Neural cell (in vitro differentiated cells): ENCODE measurements around the gene SNRNP40. TPM values are rescaled to one million over a fixed set of nuclear protein-coding genes. Genes with fewer than 3 reads are reported as not detected.

Experiments used
- H2AFZ ChIP-seq: fragments of 200-600, 300-800 bp; sonication (generic), shearing (Covaris generic); 2 replicates; pipeline ENCODE4 v1.6.0; 2014; ENCODE audit warnings: low read depth, mild to moderate bottlenecking, antibody characterized with exemption, low read length, moderate library complexity
- H3F3A ChIP-seq: fragments of 200-600 bp; shearing (Covaris generic); 2 replicates; pipeline ENCODE4 v1.6.1; 2016; ENCODE audit warnings: mild to moderate bottlenecking, moderate library complexity, mixed read lengths, antibody characterized with exemption, low read length; ENCODE audit not compliant: insufficient read depth, poor library complexity, severe bottlenecking
- H3K27ac ChIP-seq: fragments of 200-600, 300-800 bp; sonication (generic), shearing (Covaris generic); 2 replicates; pipeline ENCODE4 v1.5.1; 2014; ENCODE audit warnings: mild to moderate bottlenecking, low read length, moderate library complexity
- H3K27me3 ChIP-seq: fragments of 300-800, 200-600 bp; sonication (generic), shearing (Covaris generic); 2 replicates; pipeline ENCODE4 v1.6.0; 2014; ENCODE audit warnings: mild to moderate bottlenecking, low read depth, low read length, moderate library complexity; ENCODE audit not compliant: insufficient read depth
- H3K36me3 ChIP-seq: fragments of 300-800, 200-600 bp; sonication (generic), shearing (Covaris generic); 2 replicates; pipeline ENCODE4 v1.5.1; 2014; ENCODE audit warnings: mild to moderate bottlenecking, antibody characterized with exemption, low read length, moderate library complexity; ENCODE audit not compliant: insufficient read depth
- H3K4me2 ChIP-seq: fragments of 300-800, 200-600 bp; sonication (generic), shearing (Covaris generic); 2 replicates; pipeline ENCODE4 v1.6.0; 2014; ENCODE audit warnings: mild to moderate bottlenecking, low read length
- H3K4me3 ChIP-seq: fragments of 300-800, 200-600 bp; sonication (generic), shearing (Covaris generic); 2 replicates; pipeline ENCODE4 v1.5.1; 2014; ENCODE audit warnings: mild to moderate bottlenecking, low read length, moderate library complexity
- H3K79me2 ChIP-seq: fragments of 200-600 bp; shearing (Covaris generic); replicated peaks from 2 replicates; pipeline ENCODE4 v1.6.0; 2014; ENCODE audit warnings: mild to moderate bottlenecking, low read length, moderate library complexity; ENCODE audit not compliant: insufficient read depth
- H3K9ac ChIP-seq: fragments of 300-800, 200-600 bp; sonication (generic), shearing (Covaris generic); 2 replicates; pipeline ENCODE4 v1.6.1; 2016; ENCODE audit warnings: mild to moderate bottlenecking, low read length, mixed read lengths
- H3K9me2 ChIP-seq: fragments of 200-600 bp; shearing (Covaris generic); 2 replicates; pipeline ENCODE4 v1.6.1; 2016; ENCODE audit warnings: mild to moderate bottlenecking, low read length, mixed read lengths; ENCODE audit not compliant: insufficient read depth
- H3K9me3 ChIP-seq: fragments of 200-600, 300-800 bp; sonication (generic), shearing (Covaris generic); 2 replicates; pipeline ENCODE4 v1.6.1; 2016; ENCODE audit warnings: mild to moderate bottlenecking, mixed run types, low read length, moderate library complexity, mixed read lengths
- H4K20me1 ChIP-seq: fragments of 200-600 bp; shearing (Covaris generic); 2 replicates; pipeline ENCODE4 v1.6.1; 2016; ENCODE audit warnings: mild to moderate bottlenecking, mixed run types; ENCODE audit not compliant: insufficient read depth
- CTCF ChIP-seq: fragments of 450-650 bp; IDR thresholded peaks from 2 replicates; pipeline ENCODE4 v1.5.1; 2014; ENCODE audit warnings: antibody characterized with exemption, mild to moderate bottlenecking, moderate library complexity; ENCODE audit not compliant: poor library complexity, severe bottlenecking
- EP300 ChIP-seq: fragments of 450-650 bp; conservative IDR thresholded peaks from 2 replicates; pipeline ENCODE4 v1.6.1; 2014; ENCODE audit warnings: antibody characterized with exemption, mild to moderate bottlenecking, moderate library complexity; ENCODE audit not compliant: poor library complexity, severe bottlenecking
- EZH2 ChIP-seq: fragments of 200-600, 300-800 bp; shearing (Covaris generic), sonication (generic); IDR thresholded peaks from 2 replicates; pipeline ENCODE4 v1.6.1; 2014; ENCODE audit warnings: antibody characterized with exemption, low read length, borderline replicate concordance, mild to moderate bottlenecking; ENCODE audit not compliant: insufficient read depth, poor library complexity, severe bottlenecking
- MXI1 ChIP-seq: fragments of 450-650 bp; conservative IDR thresholded peaks from 2 replicates; pipeline ENCODE4 v1.6.1; 2014; ENCODE audit warnings: antibody characterized with exemption, mild to moderate bottlenecking; ENCODE audit not compliant: poor library complexity, severe bottlenecking
- POLR2AphosphoS5 ChIP-seq: IDR thresholded peaks from 2 replicates; pipeline ENCODE4 v1.6.1; 2012
- RAD21 ChIP-seq: fragments of 450-650 bp; conservative IDR thresholded peaks from 2 replicates; pipeline ENCODE4 v1.6.1; 2014; ENCODE audit warnings: antibody characterized with exemption, mild to moderate bottlenecking, moderate library complexity
- REST ChIP-seq: IDR thresholded peaks from 2 replicates; pipeline ENCODE4 v1.6.1; 2012; ENCODE audit warnings: borderline replicate concordance
- SMC3 ChIP-seq: fragments of 450-650 bp; conservative IDR thresholded peaks from 2 replicates; pipeline ENCODE4 v1.6.1; 2014; ENCODE audit warnings: antibody characterized with exemption, mild to moderate bottlenecking, moderate library complexity; ENCODE audit not compliant: poor library complexity
- TAF1 ChIP-seq: IDR thresholded peaks from 2 replicates; pipeline ENCODE4 v1.6.1; 2012; ENCODE audit warnings: low read depth
- polyA plus RNA-seq: library from polyadenylated mRNA; depleted of rRNA; stranded (reverse); fragments of >200 nt; gene quantifications from 2 replicates; pipeline ENCODE4 v1.2.3, GENCODE V29; 2014

Gene SNRNP40
- polyA plus RNA-seq, 1 donor from 2014 or later: 87.2 TPM

GRCh38 chr1:31297277-31298247, 974 bp upstream of the SNRNP40 start:
- no peaks in the 10 kb centered on the region for H3K9me2 ChIP-seq
- peak overlapping the region; percentile 86 for H3K4me3 ChIP-seq
- peak overlapping the region; percentile 90 for H3K27ac ChIP-seq
- peak overlapping the region; percentile 95 for H3K4me2 ChIP-seq
- H3F3A ChIP-seq: peaks cover 3% of the 10 kb centered on the region
- no peaks in the 10 kb centered on the region for H3K27me3 ChIP-seq
- H2AFZ ChIP-seq: peak overlapping the region; percentile 65
- H4K20me1 ChIP-seq: no peaks in the 10 kb centered on the region
- no peaks in the 10 kb centered on the region for H3K9me3 ChIP-seq
- TF ChIP-seq POLR2AphosphoS5: peak; percentile 33
- TF ChIP-seq REST: peak; percentile 73
- no peak for TF ChIP-seq TAF1
- H3K79me2 ChIP-seq: peaks cover 53% of the 10 kb centered on the region
- H3K9ac ChIP-seq: peak overlapping the region; percentile 95
- no peaks in the 10 kb centered on the region for H3K36me3 ChIP-seq

- H3K4me2 ChIP-seq: peak overlapping the region; percentile 70
- peaks cover 47% of the 10 kb centered on the region for H3K79me2 ChIP-seq
- TF ChIP-seq SMC3 (no peak), RAD21 (no peak), REST (no peak), EP300 (no peak), EZH2 (no peak), CTCF (no peak), TAF1 (no peak), MXI1 (no peak), POLR2AphosphoS5 (no peak)
- H3K36me3 ChIP-seq: no peaks in the 10 kb centered on the region
- H2AFZ ChIP-seq: peak overlapping the region; percentile 90
- peak overlapping the region; percentile 86 for H3K4me3 ChIP-seq
- no peaks in the 10 kb centered on the region for H3K27me3 ChIP-seq
- H4K20me1 ChIP-seq: no peaks in the 10 kb centered on the region
- peaks cover 3% of the 10 kb centered on the region for H3F3A ChIP-seq
- no peaks in the 10 kb centered on the region for H3K9me3 ChIP-seq
- peak overlapping the region; percentile 86 for H3K27ac ChIP-seq
- no peaks in the 10 kb centered on the region for H3K9me2 ChIP-seq
- H3K9ac ChIP-seq: peak overlapping the region; percentile 92
These were observed 608 bp downstream of the SNRNP40 start for GRCh38 chr1:31295874-31296485.
